Kasumi-1 (cell line): ENCODE data around the gene TGIF2.

Experiments used
- DNase-seq, 2 experiments: peaks; one replicate each; lab custom pipeline; 2025; lab: John Stamatoyannopoulos, UW

TGIF2 gene

DNA sequence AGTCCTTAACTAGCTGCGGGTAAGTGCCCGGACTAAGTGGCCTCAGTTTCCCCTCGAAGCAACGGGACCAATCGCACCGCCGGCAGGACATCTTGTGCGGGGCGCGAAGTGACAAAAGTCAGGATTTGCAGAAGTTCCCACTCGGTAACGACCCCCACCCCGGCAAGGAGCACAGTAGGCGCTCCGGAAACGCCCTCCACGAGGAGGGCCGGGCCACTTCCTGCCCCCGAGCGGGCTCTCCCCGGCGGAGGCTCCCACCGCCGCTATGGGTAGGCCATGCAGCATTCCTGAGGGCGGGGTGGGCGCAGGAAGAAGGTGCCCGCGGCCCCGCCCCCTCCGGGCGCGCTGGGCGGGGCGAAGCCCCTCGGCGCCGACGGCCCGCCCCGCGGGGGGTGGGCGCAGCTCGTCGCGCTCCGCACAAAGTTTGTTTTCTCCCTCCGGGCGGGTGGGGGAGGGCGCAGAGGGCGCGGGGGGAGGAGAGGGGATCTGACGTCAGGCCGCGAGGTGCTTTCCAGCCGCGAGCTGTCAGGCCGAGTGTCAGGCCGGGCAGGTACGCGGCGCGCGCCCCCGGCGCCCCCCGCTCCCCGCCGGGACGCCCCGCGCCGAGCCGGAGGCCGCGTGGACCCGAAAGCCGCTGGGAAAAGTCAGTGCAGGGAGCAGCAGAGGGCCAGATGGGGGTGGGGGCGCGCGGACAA is at the start of gene TGIF2:
Gene TGIF2 (plus strand): TSS at position 495 of the 695 bp plus-strand sequence. CDS start 5,178 bp downstream, outside the sequence.
- peak; percentile 87 for DNase-seq

DNA sequence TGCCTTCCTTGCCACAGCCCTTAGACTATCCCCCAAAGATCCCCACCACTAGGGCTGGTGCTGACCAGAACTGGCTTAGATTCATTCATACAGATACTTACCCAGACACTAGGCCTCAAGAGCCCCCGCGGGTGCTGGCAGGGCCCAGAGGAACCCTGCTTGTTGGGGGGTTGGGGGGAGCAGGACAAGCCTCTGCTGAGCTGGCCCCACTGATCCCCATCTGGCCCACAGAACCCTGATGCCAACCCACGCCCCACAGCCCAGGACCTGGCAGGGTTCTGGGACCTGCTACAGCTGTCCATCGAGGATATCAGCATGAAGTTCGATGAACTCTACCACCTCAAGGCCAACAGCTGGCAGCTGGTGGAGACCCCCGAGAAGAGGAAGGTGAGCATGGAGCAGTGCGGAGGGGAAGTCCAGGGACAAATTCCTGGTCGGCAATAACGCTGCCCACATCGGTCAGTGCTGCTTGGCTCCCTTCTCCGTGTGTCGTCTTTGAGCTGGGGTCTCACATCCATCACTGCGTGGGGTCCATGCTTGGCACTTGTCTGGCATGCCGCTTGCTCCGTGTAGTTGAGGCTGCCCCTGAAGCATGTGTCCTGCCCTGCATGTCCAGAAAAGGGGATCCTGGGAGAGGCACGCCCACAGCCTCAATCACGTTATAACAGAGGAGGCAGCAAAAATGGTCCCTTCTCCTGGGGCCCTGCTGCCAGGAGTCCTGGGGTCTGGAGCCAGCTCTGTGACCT is 47.6 kb upstream of the TGIF2 start:
- no peak for DNase-seq

DNA sequence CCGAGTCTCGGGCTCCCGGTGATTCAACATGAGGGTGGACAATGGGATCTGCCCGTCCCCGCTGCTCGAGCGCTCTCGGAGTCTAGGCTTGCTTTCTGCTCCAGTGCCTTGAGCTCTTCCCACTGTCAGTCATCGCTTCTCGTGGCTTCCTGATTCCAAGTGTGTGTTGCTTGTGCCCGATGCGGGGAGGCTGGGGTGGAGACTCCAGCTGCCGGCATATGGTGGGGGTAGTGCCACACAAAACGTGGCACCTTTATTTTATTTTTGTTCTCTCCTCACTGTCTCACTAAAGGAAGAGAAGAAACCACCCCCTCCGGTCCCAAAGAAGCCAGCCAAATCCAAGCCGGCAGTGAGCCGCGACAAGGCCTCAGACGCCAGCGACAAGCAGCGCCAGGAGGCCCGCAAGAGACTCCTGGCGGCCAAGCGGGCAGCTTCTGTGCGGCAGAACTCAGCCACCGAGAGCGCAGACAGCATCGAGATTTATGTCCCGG is 46.8 kb upstream of the TGIF2 start:
- no peak for DNase-seq

DNA sequence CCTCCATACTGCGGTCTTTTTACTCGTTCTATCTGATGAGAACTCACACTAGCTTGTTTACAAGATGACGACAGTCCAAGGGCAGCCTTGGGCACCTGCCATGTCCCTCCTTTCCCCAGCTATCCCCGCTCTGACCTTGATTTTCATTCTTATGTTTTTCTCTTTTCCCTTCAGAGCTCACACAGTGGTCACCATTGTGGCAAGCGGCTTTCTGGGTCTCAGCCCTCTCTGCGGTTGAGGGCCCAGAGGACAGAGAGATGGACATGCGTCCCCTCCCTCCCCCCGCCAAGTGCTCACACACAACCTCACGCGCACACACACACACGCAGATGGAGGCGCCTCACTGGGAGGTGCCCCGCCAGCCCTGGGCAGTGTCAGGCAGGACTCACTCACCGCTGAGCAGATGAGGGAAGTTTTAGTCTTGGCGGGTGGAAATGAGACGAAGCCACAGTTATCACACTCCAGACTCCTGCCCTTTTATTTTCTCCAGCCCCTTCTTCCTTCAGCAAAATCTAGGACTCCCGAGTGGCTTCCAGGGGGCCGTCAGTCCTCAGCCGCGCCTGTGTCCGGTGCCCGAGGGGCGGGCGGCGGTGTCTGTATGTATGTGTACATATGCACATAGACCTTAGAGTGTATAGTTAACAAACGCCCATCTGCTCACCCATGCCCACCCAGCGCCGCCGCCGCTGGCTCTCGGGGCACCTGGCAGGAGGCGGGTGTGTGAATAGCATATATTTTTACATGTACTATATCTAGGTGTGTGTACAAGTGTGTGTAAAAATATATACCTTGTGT is 45.9 kb upstream of the TGIF2 start:
- DNase-seq = no peak

DNA sequence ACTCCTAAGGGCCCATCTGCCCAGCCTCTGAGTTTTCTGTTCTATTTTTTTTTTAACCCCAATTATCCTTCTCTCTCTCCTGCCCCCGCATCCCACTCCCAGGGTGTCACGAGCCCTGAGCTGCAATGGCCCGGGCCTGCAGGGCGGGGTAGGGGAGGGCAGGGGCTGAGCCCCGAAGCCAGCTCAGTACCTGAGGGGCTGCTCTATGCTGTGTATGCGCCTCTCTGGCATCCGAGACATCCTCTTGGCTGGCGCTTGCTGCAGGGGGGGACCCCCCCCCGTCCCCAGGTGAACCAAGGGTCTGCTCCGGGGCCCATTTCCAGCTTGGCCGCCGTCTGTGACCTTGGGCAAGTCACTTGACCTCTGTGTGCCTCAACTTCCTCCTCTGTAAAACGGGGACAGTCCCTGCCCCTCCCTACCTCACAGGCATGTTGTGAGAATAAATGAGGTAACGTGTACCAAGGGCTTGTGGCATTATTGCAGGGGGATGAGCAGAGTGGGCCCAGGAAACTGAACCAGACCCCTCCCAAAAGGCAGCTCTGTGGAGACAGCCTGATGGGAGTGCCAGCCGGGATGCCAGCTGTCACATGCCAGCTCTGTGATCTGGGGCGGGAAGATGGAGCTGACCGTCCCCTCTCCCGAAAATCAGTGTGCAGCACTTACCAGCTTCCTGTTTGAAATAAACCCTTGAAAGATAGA is 45.1 kb upstream of the TGIF2 start:
- no peak for DNase-seq

DNA sequence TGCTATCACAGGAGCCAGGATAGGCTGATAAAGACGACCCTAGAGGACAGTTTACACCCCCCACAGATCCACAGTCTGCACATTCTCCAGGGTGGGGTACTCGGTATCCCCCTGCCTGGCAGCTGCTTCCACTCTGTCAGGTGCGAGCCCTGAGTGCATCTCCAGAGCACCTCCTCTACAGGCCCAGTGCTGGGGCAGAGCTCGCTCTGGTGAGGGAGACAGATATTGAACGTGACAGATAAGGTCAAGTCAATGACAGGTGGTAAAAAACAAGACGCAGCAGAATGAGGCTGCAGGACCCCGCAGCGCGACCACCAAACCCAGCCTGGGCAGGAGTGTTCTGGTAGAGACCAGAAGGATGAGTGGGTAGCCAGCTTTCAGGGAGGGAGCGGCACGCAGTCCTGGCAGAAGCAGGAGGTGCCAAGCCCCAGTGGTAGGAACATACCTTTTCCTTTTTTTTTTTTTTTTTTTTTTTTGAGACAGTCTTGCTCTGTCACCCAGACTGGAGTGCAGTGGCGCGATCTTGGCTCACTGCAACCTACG is 44.5 kb upstream of the TGIF2 start:
- no peak for DNase-seq

DNA sequence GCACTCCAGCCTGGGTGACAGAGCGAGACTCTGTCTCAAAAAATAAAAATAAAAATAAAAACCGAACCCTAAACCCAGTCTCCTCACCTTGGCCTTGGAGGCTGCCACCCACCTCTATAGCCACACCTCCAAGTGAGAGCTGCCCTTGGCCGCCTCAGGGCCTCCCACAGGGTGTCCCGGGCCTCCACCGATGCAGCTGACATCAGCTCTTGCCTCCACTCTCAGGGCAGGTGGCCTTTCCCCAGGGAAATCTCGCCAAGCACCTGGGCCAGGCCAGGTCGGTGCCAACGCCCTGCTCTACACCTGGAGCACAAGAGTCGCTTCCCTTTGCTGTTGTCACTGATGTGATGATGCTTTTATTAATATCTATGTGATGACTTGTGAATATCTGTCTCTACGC is 41.0 kb upstream of the TGIF2 start:
- no peak for DNase-seq

DNA sequence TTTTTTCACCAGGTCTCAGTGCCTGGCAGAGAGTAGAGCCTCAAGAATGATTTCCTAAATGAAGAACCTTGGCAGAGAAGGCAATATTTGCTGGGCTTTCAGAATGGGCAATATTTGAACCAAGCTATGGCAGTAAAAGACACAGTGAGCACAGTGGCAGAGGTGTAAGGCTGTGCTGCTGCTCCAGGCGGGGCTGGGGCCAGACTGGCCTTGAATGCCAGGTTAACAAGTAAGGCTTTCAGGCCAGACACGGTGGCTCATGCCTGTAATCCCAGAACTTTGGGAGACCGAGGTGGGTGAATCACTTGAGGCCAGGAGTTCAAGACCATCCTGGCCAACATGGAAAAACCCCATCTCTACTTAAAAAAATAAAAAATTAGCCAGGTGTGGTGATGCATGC is 40.6 kb upstream of the TGIF2 start:
- no peak for DNase-seq

DNA sequence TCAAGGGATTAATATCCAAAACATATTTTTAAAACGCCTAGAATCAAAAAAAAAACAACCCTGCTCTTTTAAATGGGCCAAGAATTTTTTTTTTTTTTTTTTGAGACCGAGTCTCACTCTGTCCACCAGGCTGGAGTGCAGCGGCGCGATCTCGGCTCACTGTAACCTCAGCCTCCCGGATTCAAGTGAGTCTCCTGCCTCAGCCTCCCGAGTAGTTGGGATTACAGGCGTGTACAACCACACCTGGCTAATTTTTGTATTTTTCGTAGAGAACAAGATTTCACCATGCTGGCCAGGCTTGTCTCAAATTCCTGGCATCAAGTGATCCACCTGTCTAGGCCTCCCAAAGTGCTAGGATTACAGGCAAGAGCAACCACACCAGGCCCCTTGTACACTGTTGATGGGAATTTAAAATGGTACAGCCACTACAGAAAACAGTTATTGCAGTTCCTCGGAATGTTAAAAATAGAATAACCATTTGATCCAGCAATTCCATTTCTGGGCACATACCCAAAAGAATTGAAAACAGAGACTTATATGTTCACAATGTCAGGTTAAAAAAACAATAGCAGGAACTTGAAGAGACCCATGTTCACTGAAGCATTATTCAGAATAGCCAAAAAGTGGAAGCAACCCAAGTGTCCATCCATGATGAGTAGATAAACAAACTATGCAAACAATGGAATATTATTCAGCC is 35.2 kb upstream of the TGIF2 start:
- no peak for DNase-seq

DNA sequence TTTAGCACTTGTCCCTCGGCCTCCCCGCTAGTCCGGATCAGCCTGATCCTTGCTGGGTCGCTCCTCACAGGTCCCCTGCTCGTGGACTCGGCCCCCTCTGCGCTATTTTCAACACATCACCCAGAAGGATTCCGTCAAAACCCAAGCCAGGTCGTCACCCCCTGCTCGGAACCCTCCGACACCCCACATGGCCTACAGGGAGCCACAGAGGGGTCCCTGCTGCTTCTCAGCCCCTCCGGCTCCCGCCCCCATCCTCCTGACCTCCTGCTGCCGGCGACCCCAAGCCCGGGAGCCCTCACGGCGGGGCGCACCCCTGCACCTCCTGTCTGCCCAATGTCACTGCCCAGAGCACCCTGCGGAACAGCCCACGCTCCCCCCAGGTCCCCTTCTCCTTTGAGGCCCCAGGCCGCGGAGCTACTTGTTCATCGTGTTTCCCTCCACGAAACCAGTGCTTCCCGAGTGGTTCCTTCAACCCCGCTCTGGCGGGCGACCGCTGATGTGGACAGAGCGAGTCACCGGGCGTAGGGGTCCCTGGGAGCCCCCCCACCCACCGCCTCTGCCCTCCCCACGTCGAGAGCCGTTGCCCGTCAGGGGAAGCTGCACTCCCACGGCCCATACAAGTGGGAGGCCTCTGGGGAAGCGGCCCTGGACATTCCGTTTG is 32.7 kb upstream of the TGIF2 start:
- DNase-seq = no peak

DNA sequence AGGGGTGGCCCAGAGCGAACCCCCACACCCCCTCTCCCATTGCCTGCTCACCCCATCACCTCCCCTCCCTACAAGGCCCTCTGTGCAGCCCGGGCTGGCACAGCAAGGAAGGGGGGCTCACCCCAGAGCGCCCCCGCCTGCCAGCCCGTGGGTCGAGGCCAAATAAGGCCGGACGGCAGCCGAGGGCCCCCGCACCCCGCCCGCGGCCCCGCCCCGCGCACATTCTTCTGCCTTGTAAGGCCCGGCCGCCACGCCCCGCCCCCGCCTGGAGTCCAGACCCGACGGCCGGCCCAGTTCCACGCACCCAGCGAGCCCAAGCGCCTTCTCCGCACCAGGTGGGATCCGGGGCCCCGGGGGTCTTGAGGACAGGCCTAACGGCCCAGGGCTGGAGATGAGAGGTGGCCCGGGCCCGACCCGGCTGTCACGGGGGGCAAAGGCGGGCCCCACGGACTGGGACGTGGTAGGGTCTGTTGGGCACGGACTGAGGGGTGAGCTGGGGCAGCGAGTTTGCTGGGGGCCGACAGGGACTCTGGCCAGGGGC is 32.1 kb upstream of the TGIF2 start, which contains the start of gene MYL9:
Gene MYL9 (plus strand): TSS at position 293 of the 541 bp plus-strand sequence. CDS start 3,366 bp downstream, outside the sequence.
- DNase-seq = no peak

DNA sequence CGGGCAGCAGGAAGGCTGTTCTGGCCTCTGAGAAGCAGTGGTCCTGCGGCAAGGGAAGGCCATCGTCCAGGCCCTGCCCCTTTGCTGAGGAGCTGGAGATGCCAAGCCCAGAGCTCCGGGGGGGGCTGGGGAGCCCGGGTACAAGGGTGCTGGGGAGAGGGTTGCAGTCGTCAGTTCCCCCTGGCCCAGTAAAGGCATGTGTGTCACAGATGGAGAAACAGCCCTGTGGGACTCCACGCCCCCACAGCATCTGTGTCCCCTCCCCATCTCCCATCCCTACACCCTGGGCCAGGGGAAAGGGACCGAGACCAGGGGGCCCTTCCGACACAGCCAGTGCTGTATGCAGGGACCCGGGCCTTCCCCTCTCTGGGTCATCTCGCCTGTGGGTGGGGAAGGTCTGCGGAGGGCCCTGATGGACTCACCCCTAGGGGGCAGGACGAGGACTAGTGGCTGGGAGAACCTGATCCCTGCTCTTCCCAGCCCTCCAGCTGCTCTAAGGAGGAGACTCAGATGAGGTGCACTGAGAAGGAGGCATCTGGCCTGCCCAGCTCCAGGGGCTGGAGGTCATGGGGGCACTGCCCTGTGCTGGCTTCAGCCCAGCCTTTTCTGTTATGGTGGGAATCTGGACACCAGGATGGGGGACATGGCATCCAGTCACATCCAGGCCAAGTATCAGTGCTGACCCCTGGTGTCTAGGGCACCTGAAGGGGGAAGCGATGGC is 31.5 kb upstream of the TGIF2 start:
- DNase-seq = no peak

DNA sequence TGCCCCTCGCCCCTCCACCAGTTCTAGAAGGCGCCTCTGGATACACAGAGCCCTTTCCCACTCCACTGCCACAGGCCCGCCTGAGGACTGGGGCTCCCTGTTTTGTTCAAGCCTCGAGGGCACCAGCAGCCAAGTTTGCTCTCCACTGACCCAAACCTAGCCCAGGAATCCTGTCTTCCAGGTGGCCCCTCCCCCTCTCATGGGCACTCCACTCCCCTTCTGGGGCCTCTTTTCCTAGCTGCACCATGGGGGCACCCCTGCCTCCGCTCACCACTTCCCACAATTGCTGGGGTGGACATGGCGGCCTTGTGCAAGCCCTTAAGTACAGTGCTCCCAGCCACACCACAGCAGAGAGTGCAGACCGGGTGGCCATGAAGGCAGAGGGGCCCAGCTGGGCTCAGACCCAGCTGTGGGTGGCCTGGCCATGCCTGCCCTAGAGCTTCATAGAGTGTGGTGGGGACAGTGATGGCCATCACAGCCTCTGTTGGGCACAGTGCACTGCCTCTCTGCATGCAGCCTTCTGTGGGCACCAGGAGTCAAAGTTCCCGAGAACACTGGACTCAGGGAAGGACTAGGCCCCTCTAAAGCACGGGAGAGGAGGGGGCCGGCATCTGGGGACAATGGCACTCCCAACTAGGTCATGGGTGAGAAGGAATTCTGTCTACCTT is 30.7 kb upstream of the TGIF2 start:
- DNase-seq = no peak

DNA sequence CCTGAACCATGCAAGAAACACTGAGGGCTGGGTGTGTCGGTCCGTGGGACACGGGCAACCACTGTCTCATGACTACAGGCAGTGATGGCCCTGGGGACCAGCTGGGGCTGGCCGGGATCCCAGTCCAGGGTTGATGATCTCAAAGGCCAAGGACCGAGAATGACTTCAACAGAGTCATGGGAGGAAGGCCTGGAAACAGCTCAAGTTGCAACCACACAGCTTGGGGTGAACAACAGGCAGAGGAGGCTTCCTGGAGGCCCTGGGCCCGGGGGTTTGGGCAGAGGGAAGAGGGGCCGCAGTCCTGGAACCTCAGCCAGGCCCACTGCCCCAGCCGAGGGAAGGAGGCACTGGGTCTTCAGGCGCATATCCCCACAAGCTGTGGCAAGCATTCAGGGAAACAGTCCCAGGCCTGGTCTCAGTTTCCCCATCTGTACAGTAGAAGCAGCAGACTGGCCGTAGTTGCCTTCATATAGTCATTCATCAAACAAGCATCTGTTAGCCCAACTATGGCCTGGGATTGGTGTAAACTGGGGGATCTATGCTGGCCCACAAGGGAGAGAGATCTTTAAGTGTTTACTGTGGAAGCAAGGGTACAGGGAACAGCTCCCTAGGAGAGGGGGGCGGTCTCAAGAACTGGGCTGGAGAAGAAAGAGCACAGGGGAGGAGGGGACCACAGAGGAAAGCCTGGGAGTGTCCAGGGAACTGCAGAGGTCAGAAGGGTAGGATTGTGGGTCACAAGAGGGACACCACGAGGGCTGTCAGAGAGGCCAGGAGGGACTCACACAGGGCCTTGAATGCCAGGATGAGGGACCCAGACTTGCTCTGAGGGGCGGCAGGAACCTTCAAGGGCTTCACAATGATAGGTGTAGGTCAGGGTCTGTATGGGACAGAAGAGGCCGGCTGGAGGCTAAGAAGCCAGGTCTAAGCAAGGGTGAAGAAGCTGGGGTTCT is 29.9 kb upstream of the TGIF2 start:
- DNase-seq = no peak

DNA sequence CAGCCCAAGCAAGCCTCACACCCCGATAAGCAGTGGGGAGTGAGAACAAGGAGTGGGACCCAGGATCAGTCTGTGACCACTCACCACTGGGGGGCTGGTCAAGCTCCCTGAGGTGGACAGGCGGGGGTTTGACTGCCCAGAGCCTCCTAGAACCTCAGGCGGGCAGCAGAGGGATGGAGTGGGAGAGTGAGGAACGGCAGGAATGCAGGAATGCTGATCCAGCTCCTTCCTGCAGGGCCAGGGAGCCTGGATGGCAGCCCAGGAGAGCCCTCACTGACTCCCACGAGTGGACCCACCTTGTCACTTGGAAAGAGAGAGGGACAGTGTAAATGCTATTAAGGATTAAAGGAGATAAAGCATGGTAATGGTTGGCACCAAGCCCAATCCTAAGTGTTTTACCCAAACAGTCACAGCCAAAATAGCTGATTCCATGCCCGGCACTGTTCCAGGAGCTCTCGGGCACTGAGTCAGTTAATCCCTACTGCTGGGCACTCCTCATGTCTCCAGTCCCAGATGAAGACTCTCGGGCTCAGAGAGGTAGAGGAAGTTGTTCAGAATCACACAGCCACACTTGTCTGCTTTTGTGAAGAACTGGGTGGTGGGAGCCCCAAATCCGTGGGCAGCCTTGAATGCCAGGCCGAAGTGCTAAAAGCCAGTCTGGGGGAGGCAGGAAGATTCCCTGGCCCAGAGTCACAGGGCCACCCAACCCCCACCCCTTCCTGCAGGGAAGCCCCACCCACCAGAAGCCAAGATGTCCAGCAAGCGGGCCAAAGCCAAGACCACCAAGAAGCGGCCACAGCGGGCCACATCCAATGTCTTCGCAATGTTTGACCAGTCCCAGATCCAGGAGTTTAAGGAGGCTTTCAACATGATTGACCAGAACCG is 29.0 kb upstream of the TGIF2 start:
- no peak for DNase-seq

DNA sequence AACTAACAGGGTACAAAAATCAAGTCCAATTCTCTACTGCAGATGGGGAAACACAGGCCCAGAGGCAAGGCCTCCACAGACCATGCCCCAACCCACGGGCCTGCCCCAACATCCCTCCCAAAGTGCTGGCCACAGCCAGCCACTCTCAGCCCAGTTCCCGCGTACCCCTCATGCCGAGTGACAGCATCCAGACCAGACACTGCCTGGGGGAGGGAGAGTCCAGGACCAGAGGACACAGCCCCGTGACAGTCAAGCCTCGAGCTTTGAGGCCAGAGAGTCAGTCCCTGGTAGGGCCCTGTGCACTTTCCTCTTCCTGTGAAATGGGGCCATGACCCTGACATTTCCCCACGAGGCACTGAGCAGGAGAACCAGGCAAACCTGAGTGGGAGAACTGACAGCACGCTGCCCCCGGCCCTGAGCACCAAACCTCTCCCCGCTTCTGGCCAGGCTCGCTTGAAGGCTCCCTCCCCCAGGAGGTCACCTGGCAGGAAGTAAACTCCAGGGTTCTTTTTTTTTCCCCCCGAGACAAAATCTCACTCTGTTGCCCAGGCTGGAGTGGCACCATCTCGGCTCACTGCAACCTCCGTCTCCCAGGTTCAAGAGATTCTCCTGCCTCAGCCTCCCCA is 27.2 kb upstream of the TGIF2 start:
- DNase-seq = no peak
